Neuronal stem cell (in vitro differentiated cells): ENCODE results near the gene LTBP1.
A peak's percentile ranks its signal among the peaks of the same experiment; 100 is the strongest.

Experiments
- DNase-seq: peaks from one replicate; pipeline ENCODE4 v3.0.0-alpha.2; 2013; ENCODE audit warnings: low spot score
- H2AFZ ChIP-seq: one replicate; pipeline ENCODE4 v1.6.1; 2013; ENCODE audit warnings: mild to moderate bottlenecking, low read length, inconsistent platforms
- H2AK5ac ChIP-seq: 2 replicates; pipeline ENCODE4 v1.6.1; 2013; ENCODE audit warnings: low read depth, mild to moderate bottlenecking, inconsistent platforms, low read length, moderate library complexity, mixed read lengths
- H2BK120ac ChIP-seq: 2 replicates; pipeline ENCODE4 v1.6.1; 2013; ENCODE audit warnings: low read depth, mild to moderate bottlenecking, inconsistent platforms, low read length, moderate library complexity, mixed read lengths
- H2BK12ac ChIP-seq: one replicate; pipeline ENCODE4 v1.6.1; 2013; ENCODE audit warnings: low read length, inconsistent platforms
- H2BK15ac ChIP-seq: 2 replicates; pipeline ENCODE4 v1.6.1; 2013; ENCODE audit warnings: mild to moderate bottlenecking, low read length, inconsistent platforms, mixed read lengths
- H2BK5ac ChIP-seq: one replicate; pipeline ENCODE4 v1.6.1; 2013; ENCODE audit warnings: inconsistent platforms, mild to moderate bottlenecking, low read length, moderate library complexity
- H3K14ac ChIP-seq: one replicate; pipeline ENCODE4 v1.6.1; 2013; ENCODE audit warnings: low read length, inconsistent platforms
- H3K18ac ChIP-seq: 2 replicates; pipeline ENCODE4 v1.6.1; 2013; ENCODE audit warnings: low read length, inconsistent platforms
- H3K23ac ChIP-seq: 2 replicates; pipeline ENCODE4 v1.6.1; 2013; ENCODE audit warnings: low read depth, mild to moderate bottlenecking, mixed read lengths, low read length, inconsistent platforms; ENCODE audit not compliant: poor library complexity
- H3K27ac ChIP-seq: replicated peaks from 3 replicates; pipeline ENCODE4 v1.5.1; 2013; ENCODE audit warnings: low read length, inconsistent platforms
- H3K27me3 ChIP-seq, 3 experiments: 2 replicates each; pipeline ENCODE4 v1.6.1; 2013; ENCODE audit warnings: low read length in 3 of 3, mild to moderate bottlenecking in 2 of 3, inconsistent platforms in 1 of 3, low read depth in 1 of 3, mixed read lengths in 1 of 3, moderate library complexity in 1 of 3; ENCODE audit not compliant: control insufficient read depth in 3 of 3, insufficient read depth in 3 of 3
- H3K36me3 ChIP-seq, 2 donors: replicated peaks in 1 of 2; 2 replicates each; pipeline ENCODE4 v1.6.1; 2013; ENCODE audit warnings: low read length in 2 of 2; ENCODE audit not compliant: control insufficient read depth in 2 of 2, insufficient read depth in 2 of 2
- H3K4ac ChIP-seq: 2 replicates; pipeline ENCODE4 v1.6.1; 2013; ENCODE audit warnings: inconsistent platforms, mild to moderate bottlenecking, low read length, moderate library complexity
- H3K4me1 ChIP-seq, 2 donors: 1 replicate in 1 of 2; 2 replicates in 1 of 2; pipeline ENCODE4 v1.6.1; 2013; ENCODE audit warnings: low read length in 2 of 2, low read depth in 1 of 2; ENCODE audit not compliant: control insufficient read depth in 2 of 2, insufficient read depth in 1 of 2
- H3K4me2 ChIP-seq: one replicate; pipeline ENCODE4 v1.6.1; 2013; ENCODE audit warnings: mild to moderate bottlenecking, low read length, inconsistent platforms; ENCODE audit not compliant: insufficient read depth, poor library complexity, severe bottlenecking
- H3K4me3 ChIP-seq, 2 donors: 2 replicates each; pipeline ENCODE4 v1.5.1; 2013; ENCODE audit warnings: low read length in 2 of 2, mild to moderate bottlenecking in 2 of 2, inconsistent platforms in 1 of 2, moderate library complexity in 1 of 2
- H3K79me1 ChIP-seq: one replicate; pipeline ENCODE4 v1.6.1; 2013; ENCODE audit warnings: low read depth, mild to moderate bottlenecking, inconsistent platforms, low read length, moderate library complexity
- H3K9ac ChIP-seq: one replicate; pipeline ENCODE4 v1.6.1; 2013; ENCODE audit warnings: mild to moderate bottlenecking, low read depth, low read length, inconsistent platforms; ENCODE audit not compliant: poor library complexity
- H3K9me3 ChIP-seq, 2 donors: replicated peaks in 1 of 2; 2 replicates each; pipeline versions ENCODE3 to v1.6.1; 2013; ENCODE audit warnings: low read length in 2 of 2, mild to moderate bottlenecking in 2 of 2, inconsistent platforms in 1 of 2, low read depth in 1 of 2, mixed read lengths in 1 of 2, moderate library complexity in 1 of 2; ENCODE audit not compliant: control insufficient read depth in 2 of 2, insufficient read depth in 1 of 2
- H4K8ac ChIP-seq: one replicate; pipeline ENCODE4 v1.6.1; 2013; ENCODE audit warnings: low read depth, mild to moderate bottlenecking, inconsistent platforms, low read length, moderate library complexity
- H4K91ac ChIP-seq: one replicate; pipeline ENCODE4 v1.6.1; 2013; ENCODE audit warnings: low read length, low read depth, mild to moderate bottlenecking, inconsistent platforms; ENCODE audit not compliant: poor library complexity
- WGBS, 2 donors: extraction: QIAGEN DNeasy Blood & Tissue Kit; methylation state at CpG; one replicate each; pipeline ENCODE4 v1.1.7; 2013; ENCODE audit warnings: missing lambda C conversion rate in 2 of 2, mixed read lengths in 1 of 2; ENCODE audit not compliant: insufficient read length in 2 of 2, insufficient replicate concordance in 1 of 2; ENCODE audit errors: extremely low coverage in 2 of 2; 5-methylcytosine and 5-hydroxymethylcytosine counted together

The LTBP1 gene

GRCh38 chr2:33020883-33021282 lies 74.1 kb downstream of the LTBP1 start:
- peak overlapping the region; percentile 30 for H2BK12ac ChIP-seq
- no peak overlapping the region for H2BK120ac ChIP-seq
- H2AFZ ChIP-seq = peak overlapping the region; percentile 57
- H3K4me2 ChIP-seq = no peak overlapping the region
- no peak overlapping the region for H2BK15ac ChIP-seq
- WGBS, 2 donors = no CpG with 5 or more reads among the region's 6 CpGs
- H3K23ac ChIP-seq = no peak overlapping the region
- peaks cover 0 to 4% of the 10 kb centered on the region in 2 donors for H3K36me3 ChIP-seq
- H3K14ac ChIP-seq = no peak overlapping the region
- H3K4me1 ChIP-seq = peaks cover 9 to 11% of the 10 kb centered on the region in 2 donors
- H3K4me3 ChIP-seq = no peak overlapping the region
- no peak overlapping the region for H3K9ac ChIP-seq
- H3K27ac ChIP-seq = no peak overlapping the region
- no peak overlapping the region for H2BK5ac ChIP-seq
- H3K79me1 ChIP-seq = no peaks in the 10 kb centered on the region
- H3K18ac ChIP-seq = peak overlapping the region; percentile 25
- peaks cover 0 to 5% of the 10 kb centered on the region in 2 donors for H3K9me3 ChIP-seq
- no peak overlapping the region for H3K4ac ChIP-seq
- H4K8ac ChIP-seq = no peak overlapping the region
- no peaks in the 10 kb centered on the region for H3K27me3 ChIP-seq
- DNase-seq = no peak
- no peak overlapping the region for H4K91ac ChIP-seq
- H2AK5ac ChIP-seq = no peak overlapping the region

- no peak overlapping the region for H3K23ac ChIP-seq
- no peak overlapping the region for H2BK15ac ChIP-seq
- no peak overlapping the region for H2AFZ ChIP-seq
- no peak overlapping the region for H3K4me3 ChIP-seq
- no peak overlapping the region for H4K8ac ChIP-seq
- H3K9ac ChIP-seq = no peak overlapping the region
- H2BK120ac ChIP-seq = no peak overlapping the region
- H3K4ac ChIP-seq = no peak overlapping the region
- WGBS, 2 donors = no CpG with 5 or more reads among the region's 5 CpGs
- peak overlapping the region; percentile 18 for H3K27ac ChIP-seq
- no peak overlapping the region for H3K4me2 ChIP-seq
- H3K36me3 ChIP-seq = peaks cover 0 to 4% of the 10 kb centered on the region in 2 donors
- H3K79me1 ChIP-seq = no peaks in the 10 kb centered on the region
- no peak overlapping the region for H3K14ac ChIP-seq
- H3K4me1 ChIP-seq = peaks cover 9 to 11% of the 10 kb centered on the region in 2 donors
- H2BK5ac ChIP-seq = no peak overlapping the region
- H3K18ac ChIP-seq = no peak overlapping the region
- H3K27me3 ChIP-seq = no peaks in the 10 kb centered on the region
- DNase-seq = no peak
- H2BK12ac ChIP-seq = no peak overlapping the region
- peaks cover 0 to 5% of the 10 kb centered on the region in 2 donors for H3K9me3 ChIP-seq
- no peak overlapping the region for H2AK5ac ChIP-seq
- no peak overlapping the region for H4K91ac ChIP-seq
These were observed 74.9 kb downstream of the LTBP1 start for GRCh38 chr2:33021542-33022227.

- Histone ChIP-seq H3K27ac (no peak overlapping the region), H3K14ac (no peak overlapping the region), H3K4ac (no peak overlapping the region)
These were observed 75.7 kb downstream of the LTBP1 start for GRCh38 chr2:33022395-33022985.

GRCh38 chr2:33022989-33023727 lies 76.4 kb downstream of the LTBP1 start:
- H3K4me3 ChIP-seq = no peak overlapping the region

More at GRCh38 chr2:33022395-33022985, 75.7 kb downstream of the LTBP1 start:
- H2AFZ ChIP-seq = no peak overlapping the region
- H4K91ac ChIP-seq = no peak overlapping the region
- H3K27me3 ChIP-seq = no peaks in the 10 kb centered on the region
- no peak overlapping the region for H2AK5ac ChIP-seq
- no peak overlapping the region for H3K4me3 ChIP-seq
- H3K9ac ChIP-seq = no peak overlapping the region
- peaks cover 0 to 4% of the 10 kb centered on the region in 2 donors for H3K36me3 ChIP-seq
- no peak overlapping the region for H2BK120ac ChIP-seq
- WGBS, 2 donors = no CpG with 5 or more reads among the region's 2 CpGs
- H3K18ac ChIP-seq = no peak overlapping the region
- no peaks in the 10 kb centered on the region for H3K79me1 ChIP-seq
- no peak overlapping the region for H3K23ac ChIP-seq
- no peak overlapping the region for H3K4me2 ChIP-seq
- peaks cover 0 to 5% of the 10 kb centered on the region in 2 donors for H3K9me3 ChIP-seq
- no peak for DNase-seq
- no peak overlapping the region for H4K8ac ChIP-seq
- H2BK12ac ChIP-seq = no peak overlapping the region
- peaks cover 9 to 11% of the 10 kb centered on the region in 2 donors for H3K4me1 ChIP-seq
- no peak overlapping the region for H2BK5ac ChIP-seq
- no peak overlapping the region for H2BK15ac ChIP-seq

More at GRCh38 chr2:33022989-33023727, 76.4 kb downstream of the LTBP1 start:
- no peaks in the 10 kb centered on the region for H3K79me1 ChIP-seq
- no peak overlapping the region for H3K27ac ChIP-seq
- no CpG with 5 or more reads among the region's 6 CpGs for WGBS, 2 donors
- no peak overlapping the region for H3K23ac ChIP-seq
- no peak overlapping the region for H3K4ac ChIP-seq
- no peak overlapping the region for H2AK5ac ChIP-seq
- DNase-seq = no peak
- no peak overlapping the region for H2AFZ ChIP-seq
- H3K9me3 ChIP-seq = peaks cover 0 to 7% of the 10 kb centered on the region in 2 donors
- no peaks in the 10 kb centered on the region for H3K27me3 ChIP-seq
- H2BK120ac ChIP-seq = no peak overlapping the region
- H2BK15ac ChIP-seq = no peak overlapping the region
- no peak overlapping the region for H3K14ac ChIP-seq
- H2BK12ac ChIP-seq = no peak overlapping the region
- no peak overlapping the region for H4K91ac ChIP-seq
- no peak overlapping the region for H4K8ac ChIP-seq
- H3K9ac ChIP-seq = no peak overlapping the region
- H3K36me3 ChIP-seq = peaks cover 0 to 6% of the 10 kb centered on the region in 2 donors
- H2BK5ac ChIP-seq = no peak overlapping the region
- H3K4me1 ChIP-seq = peaks cover 9 to 11% of the 10 kb centered on the region in 2 donors
- H3K18ac ChIP-seq = no peak overlapping the region
- H3K4me2 ChIP-seq = no peak overlapping the region
